ENCODE measurements around the gene CHMP4A.
A peak's percentile ranks its signal among the peaks of the same experiment; 100 is the strongest.

Gene CHMP4A, protein sequence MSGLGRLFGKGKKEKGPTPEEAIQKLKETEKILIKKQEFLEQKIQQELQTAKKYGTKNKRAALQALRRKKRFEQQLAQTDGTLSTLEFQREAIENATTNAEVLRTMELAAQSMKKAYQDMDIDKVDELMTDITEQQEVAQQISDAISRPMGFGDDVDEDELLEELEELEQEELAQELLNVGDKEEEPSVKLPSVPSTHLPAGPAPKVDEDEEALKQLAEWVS

DNA sequence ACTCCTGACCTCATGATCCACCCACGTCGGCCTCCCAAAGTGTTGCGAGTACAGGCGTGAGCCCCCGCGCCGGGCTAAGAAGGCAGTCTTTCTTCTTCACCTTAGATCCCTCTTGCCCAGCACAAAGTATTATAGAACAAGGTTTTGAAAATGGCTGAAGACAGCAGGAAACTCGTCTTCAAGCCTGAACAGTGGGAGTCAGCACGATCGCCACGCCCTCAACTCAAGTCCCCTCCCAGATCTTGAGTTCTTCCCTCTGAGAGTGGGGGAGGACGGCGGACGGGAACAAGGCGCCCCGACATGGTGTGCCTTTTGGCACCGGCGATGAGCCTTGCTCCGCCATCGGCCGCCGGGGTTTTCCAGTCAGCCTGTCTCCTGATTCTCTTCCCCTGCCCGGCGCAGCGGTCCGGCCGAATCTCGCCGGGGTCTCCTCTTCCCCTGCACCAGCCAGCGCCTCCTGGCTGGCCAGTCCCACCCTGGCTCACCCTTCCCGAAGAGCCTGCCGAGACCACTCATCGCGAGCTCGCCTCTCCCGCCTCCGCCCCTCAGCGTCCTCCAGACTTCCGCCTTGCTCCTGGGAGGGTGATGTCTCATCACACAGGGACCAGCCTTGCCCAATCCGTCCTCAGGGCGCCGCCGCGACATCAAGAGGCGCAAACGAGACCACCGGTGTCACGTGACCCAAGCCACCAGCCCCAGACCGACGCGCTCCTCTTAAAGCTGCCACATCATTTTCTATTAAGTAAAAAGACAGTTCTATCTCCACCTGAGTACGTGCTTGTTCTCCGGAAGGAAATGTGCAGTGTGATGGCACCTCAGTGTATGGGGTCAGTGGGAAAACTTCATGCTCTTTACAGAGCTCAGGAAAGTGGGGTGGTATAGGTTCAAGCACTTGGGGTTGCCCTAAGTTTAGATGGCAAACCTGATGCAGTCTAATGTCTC lies at the start of gene CHMP4A:
Gene CHMP4A, minus strand, starts transcription at position 565 of the 942 bp plus-strand sequence. Its CDS starts 49 bp downstream, at position 516.
- DNase-seq = peak; percentile 97

DNA sequence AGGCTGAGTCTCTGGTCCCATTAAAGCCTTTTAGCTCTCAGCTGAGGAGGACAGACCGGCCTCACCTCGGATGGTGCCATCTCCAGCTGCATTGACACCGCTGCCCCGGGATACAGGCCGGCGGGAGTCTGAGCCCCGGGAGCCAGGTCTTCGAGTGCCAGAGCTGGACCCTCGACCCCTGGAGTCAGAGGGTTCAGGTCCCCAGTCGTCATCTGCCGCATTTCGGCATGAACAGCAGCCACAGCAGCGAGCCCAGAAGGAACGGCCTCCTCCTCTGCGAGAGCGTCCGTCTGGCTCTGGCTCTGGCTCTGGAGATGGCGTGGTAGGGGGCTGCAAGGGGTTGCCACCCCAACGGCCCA lies 48.7 kb upstream of the CHMP4A start:
- no peak for DNase-seq

DNA sequence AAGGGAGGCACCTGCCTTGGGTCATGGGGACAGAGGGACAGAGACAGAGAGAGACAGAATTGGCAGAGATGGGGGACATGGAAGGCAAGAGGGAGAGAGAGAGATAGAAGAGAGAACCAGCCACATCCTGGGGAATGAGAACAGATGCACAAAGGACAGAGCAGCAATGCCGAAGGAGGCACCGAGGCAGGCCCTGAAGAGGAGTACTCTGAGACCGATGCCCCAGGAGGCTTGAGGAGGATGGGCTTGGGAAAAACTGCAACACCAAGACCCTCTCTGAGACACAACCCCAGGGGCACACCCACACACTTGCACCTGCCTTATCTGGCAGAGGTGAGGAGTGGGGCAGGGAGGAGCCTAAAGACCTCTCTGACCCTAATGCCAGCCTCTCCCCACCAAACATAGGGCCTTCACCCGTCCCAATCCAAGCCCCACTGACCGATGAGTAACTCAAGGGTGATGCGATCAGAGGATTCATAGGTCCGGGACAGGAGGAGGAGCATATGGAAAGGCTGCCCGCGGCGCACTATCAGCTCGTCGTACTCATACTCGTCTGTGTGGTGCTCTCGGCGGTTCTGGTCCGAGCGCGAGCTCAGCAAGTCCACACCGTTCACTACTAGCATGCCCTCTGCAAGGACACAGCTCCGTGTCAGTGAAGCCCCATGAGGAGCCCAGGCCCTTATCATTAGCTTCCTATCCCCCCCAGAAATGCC lies 48.1 kb upstream of the CHMP4A start:
- no peak for DNase-seq

DNA sequence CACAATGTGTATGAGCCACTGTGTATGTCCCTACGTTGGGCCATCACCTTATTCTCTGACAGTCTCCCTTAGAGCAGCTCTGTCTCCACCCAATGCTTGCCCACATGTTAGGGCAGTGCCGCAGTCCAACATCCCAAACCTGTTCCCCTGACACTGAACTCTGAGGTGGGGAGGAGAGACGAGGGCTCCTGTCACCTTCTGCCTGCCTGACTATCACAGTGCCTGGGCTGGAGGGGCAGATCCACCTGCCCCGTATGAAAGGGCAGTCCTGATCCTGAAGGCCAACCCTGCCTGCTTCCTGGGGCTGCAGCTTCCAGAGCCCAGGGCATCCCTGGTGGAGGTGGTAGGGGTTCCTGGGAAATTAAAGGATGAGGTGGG lies 47.5 kb upstream of the CHMP4A start:
- DNase-seq = no peak

DNA sequence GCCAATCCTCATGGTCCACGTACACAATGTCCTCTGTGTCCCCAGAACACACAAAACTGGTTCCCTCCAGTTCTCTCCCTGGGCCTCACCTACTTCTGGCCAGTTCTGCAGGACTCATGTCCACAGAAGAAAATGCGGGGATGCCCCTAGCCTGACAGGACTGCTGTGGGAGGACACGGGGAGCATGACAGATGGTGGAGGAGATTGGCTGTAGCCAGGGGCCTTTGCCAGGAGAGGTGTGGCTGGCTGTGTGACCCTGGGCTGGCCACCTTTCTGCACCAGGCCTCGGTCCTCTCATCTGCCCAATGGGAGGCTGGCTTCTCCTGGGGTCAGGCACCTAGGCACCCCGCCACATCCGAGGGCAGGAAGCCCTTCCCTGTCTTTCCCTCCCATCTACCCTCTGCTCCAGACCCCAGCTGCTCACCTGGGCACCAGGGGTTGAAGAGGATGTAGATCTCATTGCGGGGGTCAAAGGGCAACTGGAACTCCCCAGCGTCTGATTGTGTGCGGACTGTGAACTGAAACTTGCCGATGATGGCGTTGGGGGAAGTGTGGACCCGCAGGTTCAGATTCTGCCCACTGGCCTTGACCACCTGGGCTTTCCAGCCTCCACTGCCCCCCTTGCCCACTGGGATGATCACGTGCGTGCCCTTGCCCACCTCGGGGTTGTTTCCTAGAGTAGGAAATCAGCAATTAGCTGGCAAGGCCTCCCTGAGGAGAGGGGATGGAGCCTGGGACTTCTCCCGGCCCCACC lies 46.9 kb upstream of the CHMP4A start:
- no peak for DNase-seq

DNA sequence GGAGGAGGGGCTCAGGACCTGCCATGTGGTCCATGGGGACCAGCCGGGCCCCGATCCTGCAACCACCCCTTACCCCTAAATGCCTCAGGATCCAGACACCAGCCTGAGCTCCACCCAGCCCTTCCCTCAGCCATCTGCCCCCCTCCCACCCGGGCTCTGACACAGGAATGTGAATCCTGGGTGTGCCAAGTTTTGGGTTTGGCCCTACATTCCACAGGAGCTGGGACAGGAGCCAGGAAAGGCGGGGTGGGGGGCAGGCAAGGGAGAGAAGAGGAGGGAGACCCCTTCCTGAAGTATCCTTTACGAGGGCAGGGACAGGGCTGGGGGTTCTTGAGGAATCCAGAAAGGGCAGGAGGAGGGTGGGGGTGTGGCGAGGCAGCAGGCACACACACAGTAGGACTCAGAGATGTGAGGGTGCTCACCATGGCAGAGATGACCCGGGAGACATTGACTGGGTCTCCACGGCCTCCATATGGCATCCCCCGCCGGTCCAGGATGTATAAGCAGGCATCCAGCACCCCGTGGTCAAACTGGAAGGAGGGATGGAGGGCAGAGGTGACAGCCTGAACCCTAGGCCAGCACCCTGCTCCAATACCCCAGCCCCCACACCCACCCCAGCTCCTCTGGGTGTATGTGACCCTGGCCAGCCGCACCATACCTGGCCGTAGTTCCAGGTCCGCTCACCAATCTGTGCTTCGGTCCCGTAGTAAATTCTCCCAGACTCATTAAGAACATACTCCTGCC lies 46.2 kb upstream of the CHMP4A start:
- no peak for DNase-seq

DNA sequence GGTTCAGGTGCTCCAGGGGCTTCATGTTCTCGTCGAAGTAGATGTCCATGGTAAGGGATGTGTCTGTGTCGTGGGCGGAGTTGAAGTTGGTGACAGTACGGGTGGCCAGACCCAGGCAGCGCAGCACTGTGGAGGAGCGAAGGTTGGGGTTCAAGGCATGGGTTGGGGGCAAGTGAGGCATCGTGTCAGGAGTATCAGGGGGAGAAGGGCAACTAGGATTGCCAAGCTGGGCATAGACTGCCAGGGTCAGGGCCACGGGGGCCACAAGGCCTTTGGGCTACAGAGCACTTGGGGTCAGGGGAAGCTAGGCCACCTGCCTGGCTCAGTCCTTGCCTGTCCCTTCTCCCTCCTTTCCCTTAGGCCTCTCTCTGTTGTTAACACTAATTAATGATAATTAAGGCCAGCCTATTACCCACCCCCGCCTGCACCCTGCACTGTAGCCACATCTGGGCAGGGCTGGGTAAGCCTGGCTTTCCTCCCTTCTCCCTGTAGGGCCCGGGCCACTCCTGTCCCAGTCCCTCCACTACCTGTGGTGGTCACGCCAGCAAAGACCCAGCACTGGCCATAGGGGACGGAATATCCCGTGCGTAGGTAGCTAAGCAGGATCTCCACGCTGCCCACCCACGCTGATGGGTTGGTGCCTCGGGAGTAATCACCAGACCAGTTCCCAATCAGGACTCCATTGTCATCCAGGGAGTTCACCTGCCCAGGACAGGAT lies 45.4 kb upstream of the CHMP4A start:
- DNase-seq = no peak

DNA sequence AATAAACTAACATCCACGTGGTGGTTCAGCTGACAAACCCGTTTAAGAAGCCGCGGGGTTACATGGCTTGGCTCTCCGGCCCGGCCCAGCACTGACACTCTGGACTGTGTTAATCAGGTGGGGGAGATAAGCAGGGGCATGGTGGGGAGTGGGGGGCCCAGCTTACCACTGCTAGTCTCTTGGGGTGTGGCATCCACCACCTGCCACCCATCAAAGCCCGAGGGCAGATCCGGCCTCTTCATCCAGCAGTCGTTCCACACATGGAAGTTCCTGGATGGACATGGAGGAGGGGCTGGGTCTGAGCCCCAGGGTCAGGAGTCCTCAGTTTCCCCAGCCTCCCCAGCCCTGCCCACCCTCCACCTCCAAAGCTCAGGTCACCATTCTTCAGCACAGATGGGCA lies 44.8 kb upstream of the CHMP4A start:
- no peak for DNase-seq

DNA sequence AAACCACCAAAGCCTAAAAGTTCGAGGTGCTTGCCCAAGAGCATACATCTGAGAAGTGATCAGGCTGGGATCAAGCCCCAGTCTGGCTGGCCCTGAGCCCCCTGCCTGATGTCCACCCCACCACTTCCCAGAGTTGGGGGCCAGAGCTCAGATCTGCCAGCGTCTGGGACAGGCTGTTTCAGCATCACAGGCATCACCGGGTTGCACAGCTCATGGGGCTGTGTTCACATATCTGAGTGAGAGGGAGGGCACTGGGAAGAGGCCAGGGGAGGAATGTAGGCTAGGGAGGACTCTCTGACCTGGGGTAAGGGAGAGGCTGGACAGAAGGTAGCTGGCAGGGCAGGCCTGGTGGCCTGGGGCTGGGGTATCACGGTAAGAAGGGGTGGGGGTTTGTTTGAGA lies 43.7 kb upstream of the CHMP4A start:
- DNase-seq = no peak

DNA sequence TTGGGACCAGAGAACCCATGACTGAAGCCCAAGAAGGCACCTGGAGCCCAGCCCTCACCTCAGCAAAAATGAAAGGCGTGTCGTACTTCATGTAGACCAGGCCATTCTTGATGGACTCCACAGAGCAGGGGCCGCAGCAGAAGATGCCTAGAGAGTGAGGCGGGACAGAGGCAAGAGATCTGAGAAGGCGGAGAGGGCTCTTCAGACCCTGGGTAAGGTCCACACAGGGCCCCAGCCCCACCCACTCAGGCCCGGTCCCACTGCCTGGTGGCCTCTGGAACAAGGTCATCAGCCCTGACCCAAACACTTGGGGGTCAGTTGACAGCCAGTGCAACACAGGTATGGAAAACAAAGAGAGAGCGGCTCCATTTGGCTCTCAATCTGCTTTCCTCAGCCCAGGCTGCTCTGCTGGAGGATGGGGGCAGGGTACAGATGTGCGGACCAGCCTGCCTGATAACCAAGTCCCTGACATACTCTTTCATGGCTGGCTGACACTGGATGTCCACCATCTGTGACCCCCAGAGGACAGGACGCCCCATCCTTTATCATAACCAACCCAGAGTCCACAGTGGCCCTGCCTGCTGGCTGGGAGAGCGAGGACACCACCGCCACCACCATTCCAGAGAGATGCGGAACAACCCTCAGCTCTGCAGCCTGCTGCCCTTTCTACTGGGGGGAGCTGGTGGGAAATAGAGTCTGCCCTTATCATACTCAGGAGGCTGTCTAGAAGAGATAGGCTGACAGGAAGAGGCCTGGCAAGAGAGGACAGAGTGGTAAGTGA lies 42.8 kb upstream of the CHMP4A start:
- DNase-seq = no peak

DNA sequence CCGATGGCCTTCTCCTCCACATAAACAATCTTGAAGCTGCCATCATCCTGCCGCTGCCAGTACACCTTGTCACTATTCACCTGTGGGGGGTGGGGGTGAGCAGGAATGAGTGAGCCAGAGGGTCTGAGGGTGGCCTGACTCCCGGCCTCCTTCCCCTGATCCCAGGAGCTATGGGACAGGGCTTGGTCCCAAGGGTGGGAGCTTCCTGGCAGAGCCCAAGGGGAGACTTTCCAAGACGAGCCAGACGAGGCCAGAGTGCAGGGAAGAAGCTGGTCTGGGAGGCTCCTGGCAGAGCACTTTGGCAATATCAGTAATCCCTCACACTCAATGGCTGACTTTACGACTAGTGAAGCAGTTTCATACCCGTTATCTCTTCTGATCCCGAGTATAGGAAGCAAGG lies 42.1 kb upstream of the CHMP4A start:
- no peak for DNase-seq

DNA sequence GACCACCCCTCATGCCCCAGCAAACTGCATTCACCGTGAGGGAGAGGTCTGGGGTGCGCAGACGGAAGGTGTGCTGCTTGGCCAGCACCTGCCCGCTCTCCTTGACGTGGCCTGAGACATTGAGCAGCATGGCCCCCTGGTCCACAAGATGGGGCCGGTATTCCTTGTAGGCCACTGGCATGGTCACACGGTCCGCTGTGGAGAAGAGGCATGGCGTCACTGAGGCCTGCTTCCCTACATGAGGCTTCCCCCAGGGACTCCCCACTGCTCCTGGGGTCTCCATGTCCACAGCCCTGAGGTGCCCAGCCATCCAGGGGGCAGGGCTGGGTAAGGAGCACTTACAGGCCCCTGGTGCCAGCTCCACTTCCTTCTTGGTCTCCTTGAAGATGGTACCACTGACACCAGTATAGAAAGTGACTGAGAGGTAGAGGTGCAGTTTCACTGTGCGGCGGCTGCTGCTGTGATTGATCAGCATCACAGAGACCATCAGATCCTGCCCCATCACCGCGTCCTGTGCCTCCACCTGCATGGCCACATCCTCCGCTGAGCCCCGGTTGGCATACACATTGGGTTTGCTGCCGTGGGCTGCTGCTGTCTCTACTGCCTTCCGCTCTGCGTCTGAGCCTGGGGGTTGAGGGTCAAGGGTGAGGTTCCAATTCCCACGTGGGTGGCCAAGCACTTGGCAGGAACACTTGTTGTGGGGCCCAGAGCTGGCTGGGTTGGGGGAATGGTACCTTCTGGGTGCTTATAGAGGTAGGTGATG lies 41.5 kb upstream of the CHMP4A start:
- no peak for DNase-seq

DNA sequence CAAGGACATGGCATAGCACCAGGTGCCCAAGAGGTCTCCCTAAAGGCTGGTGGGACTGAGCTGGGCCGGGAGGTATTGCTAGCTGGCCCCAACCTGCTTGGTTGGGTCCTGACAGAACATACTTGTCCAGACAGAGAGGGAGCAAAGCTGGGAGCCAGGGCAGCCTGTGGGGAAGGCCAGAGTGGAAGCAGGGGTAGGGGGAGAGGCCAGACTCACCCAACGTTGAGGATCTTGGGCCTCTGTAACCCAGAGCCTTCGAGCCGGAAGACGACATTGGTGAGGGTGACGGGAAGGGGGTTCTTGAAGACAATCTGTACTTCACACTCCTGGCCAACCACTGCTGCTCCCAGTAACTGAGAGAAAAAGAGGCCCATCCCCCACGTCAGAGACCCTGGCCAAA lies 40.6 kb upstream of the CHMP4A start:
- DNase-seq = no peak

DNA sequence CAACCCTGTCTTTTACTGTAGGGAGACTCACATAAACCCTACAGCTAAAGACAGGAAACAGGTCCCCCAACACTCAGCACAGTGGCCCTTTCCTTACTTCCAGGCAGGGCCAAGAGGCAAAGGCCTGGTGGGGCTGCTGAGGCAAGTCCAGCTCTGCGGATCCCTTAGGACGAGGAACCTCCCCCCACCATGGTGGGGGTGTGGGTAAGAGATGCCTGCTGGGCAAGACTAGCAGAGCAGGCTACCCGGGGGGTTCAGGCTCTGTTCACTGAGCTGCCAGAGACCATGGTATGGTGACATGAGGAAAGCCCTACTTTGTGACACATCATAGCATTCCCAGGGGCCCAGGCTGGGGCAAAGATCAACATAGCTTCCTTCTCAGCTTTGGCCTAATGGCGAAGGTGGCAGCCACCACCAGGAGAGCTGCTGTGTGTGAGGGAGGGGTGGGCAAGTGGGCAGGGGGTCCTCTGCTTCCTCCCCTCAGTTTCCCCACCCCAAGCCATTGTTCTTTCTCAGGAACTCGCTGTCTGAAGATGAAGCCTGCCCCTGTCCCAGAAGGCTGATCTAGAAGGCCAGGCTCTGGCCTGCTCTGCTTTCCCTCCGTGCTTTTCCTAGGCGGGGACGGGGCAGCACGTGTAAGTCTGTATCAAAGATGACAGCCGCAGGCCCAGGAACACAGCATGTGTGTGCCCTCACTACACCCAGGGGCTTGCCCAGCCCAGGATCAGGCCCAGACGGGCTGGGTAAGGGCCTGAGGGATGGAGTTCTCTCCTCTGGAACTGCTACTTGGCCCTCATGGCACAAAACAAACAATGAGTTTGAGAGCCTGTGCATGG lies 39.2 kb upstream of the CHMP4A start:
- no peak for DNase-seq

DNA sequence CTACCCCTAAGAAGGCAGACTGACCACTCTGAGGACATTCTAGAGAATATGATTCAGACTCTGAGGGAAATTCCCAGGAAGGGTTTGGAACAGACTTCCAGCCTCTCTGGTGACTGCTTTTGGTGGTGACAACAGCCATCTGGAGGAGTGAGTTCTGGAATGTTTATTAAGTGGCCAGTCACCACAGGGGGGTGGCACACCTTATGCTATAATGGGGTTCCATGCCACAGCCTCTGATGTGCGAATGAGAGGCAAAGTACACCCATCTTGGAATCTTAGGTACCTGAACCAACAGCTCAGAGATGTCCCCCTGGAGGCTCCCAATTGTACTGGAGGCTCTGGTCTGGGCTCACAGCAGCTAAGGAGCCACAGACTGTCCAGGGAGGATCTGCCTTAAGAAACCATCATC lies 38.6 kb upstream of the CHMP4A start:
- DNase-seq = no peak

DNA sequence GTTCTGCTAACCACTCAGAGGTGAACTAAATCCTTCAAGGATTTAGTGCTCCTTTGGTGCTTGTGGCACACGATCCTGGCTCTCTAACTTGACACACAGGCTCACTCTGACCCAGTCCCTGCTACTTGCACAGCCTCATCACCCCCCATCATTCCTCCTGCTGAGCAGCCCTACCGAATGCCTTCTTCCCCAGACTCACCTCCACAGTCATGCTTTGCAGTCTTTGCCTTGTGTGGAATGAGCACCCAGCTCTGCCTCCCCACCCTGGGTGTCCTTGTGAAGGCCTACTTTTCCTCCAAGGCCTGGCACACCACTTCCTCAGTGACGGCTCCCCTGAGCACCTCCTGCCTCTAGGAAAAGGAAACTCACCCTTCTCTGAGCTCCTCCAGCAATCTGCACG lies 37.1 kb upstream of the CHMP4A start:
- no peak for DNase-seq

DNA sequence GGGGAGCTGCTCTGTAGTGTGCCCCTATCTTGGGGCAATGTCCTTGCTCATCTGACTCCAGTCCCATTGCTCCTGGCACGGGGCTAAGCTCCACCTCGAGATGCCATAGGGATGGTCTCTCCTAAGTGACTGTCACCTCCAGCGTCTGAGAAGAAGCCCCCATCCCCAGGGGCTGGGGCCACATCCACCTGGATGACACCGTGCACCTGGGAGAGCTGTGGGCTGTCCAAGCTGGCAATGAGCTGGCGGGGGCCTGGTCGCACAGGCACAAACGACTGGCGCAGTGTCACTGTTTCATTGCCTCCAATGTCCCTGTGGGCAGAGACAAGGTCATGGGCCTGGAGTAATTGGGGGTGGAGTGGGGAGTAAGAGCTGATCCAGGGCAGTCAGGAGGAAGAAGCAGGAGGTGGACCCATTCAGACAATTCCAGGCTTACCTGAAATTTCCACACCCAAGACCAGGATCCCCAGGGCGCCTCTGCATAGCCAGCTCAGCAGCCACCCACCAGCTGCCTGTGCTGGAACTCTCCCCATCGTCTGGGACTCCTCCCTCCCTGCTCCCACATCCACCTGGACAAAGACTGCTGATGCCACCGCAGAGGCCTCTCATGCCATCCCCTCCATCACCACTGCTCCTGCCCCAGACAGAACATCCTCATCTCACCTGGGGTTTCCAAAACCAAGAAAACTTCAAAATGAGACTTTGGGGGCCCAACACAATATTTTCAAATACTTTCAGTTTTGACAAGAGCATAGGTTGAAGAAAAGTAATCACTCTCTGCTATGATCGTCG lies 36.1 kb upstream of the CHMP4A start:
- DNase-seq = no peak

DNA sequence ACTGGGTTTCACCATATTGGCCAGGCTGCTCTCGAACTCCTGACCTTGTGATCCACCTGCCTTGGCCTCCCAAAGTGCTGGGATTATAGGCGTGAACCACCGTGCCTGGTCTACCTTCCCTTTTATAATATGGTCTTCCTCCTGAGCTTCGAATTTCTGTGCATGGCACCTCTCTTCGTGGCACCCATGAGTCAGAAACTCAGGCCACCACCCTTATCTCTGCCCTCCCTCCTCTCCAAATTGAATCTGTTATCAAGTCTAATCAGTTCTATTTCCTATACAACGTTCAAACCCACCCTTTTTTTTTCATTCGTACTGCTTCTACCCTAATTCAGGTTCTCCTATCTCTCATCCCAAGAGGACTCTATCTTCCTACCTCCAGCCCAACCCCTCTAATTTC lies 34.1 kb upstream of the CHMP4A start:
- DNase-seq = no peak

Data from activated CD8-positive, alpha-beta memory T cell treated with anti-CD3 and anti-CD28 coated beads, Interleukin-2, amount 50 U/mL, for 48 hours (primary cell).